Ovary (tissue), 3 donors: Measurements from ENCODE around the gene NOL6.

ENCODE experiments used
- POLR2A ChIP-seq: fragments of 450-650 bp; IDR thresholded peaks from one replicate; pipeline ENCODE4 v1.6.1; 2017; ENCODE audit warnings: antibody characterized with exemption, mild to moderate bottlenecking, moderate library complexity
- TF ChIP-seq, protein P1 (sequence below), 3 donors: fragments of 450-650 bp in 2 of 3; fragments of 200-600 bp in 1 of 3; IDR thresholded peaks; one replicate each; pipeline versions ENCODE4 v1.5.1 to v1.8.0; 2016 to 2022; ENCODE audit warnings: antibody characterized with exemption in 3 of 3, mild to moderate bottlenecking in 1 of 3
- donor health status: DM: no; HTN: no; CAD: no.

GRCh38 chr9:33426843-33427293, 46.9 kb downstream of the NOL6 start:
- TF ChIP-seq, protein P1, sequence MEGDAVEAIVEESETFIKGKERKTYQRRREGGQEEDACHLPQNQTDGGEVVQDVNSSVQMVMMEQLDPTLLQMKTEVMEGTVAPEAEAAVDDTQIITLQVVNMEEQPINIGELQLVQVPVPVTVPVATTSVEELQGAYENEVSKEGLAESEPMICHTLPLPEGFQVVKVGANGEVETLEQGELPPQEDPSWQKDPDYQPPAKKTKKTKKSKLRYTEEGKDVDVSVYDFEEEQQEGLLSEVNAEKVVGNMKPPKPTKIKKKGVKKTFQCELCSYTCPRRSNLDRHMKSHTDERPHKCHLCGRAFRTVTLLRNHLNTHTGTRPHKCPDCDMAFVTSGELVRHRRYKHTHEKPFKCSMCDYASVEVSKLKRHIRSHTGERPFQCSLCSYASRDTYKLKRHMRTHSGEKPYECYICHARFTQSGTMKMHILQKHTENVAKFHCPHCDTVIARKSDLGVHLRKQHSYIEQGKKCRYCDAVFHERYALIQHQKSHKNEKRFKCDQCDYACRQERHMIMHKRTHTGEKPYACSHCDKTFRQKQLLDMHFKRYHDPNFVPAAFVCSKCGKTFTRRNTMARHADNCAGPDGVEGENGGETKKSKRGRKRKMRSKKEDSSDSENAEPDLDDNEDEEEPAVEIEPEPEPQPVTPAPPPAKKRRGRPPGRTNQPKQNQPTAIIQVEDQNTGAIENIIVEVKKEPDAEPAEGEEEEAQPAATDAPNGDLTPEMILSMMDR (IDR thresholded peaks at IDR 0.05) = no peak
- no peak for TF ChIP-seq POLR2A
